ENCODE results near the gene UBR4.
A peak's percentile ranks its signal among the peaks of the same experiment; 100 is the strongest.

Gene UBR4

DNA sequence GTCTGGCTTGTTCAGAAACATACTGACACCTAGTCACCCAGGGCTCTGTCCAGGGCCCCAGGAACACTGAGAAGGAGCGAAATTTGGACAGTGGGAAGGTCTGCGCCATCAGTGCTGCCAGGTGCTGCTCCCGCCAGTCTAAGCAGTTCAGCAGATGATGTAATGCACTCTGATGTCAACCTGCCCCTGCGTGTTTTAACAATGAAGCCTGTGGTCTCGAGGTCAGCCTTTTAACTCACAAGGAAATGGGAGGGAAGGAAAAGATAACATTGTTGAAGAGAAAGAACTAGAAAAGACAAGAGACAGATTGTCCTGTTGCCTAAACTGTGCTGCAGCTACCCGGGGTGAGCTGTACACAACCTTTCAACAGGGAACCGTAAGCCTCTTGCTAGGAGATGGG, 127.0 kb downstream of the UBR4 start:
- TF ChIP-seq, protein P1, sequence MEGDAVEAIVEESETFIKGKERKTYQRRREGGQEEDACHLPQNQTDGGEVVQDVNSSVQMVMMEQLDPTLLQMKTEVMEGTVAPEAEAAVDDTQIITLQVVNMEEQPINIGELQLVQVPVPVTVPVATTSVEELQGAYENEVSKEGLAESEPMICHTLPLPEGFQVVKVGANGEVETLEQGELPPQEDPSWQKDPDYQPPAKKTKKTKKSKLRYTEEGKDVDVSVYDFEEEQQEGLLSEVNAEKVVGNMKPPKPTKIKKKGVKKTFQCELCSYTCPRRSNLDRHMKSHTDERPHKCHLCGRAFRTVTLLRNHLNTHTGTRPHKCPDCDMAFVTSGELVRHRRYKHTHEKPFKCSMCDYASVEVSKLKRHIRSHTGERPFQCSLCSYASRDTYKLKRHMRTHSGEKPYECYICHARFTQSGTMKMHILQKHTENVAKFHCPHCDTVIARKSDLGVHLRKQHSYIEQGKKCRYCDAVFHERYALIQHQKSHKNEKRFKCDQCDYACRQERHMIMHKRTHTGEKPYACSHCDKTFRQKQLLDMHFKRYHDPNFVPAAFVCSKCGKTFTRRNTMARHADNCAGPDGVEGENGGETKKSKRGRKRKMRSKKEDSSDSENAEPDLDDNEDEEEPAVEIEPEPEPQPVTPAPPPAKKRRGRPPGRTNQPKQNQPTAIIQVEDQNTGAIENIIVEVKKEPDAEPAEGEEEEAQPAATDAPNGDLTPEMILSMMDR (IDR thresholded peaks at IDR 0.05; ENCODE audit: low read depth, low read length), result no peak
- peak; percentile 81 to 90 for DNase-seq (ENCODE audit: low read depth in 2 of 2)
- H3K4me3 ChIP-seq (replicated peaks in 1 of 2; ENCODE audit: low read depth in 2 of 2, low read length in 2 of 2), result no peak overlapping the region

DNA sequence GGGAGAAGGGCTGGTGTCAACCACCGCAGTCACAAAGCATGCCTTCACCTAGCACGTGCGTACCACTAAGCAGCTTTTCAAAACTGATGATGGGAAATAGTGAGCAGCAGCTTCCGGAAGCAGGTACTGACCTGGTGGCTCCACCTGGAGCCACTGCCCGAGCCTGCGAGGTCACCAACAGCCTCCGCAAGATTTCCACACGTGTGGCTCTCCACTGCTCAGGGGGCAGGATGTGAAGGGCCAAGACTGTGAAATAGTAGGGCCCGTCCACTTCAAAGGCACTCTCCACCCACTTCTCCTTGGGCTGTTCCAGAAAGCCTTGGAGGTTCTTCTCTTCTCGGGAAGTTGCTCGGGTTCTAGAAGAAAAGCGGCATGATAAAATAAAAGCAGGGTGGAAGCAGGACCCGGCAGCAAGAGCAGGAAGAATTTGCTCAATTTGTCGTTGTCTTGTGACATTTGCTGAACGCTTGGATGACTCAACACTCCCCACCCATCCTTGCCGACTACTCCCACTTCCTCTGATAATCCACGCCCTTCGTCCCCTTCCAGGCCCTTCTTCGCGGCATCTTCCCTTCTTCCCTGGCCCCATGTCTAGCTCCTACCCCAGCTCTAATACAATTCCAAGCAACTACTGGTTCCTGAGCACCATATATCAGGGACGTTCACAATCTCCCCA, 128.7 kb downstream of the UBR4 start:
- DNase-seq (ENCODE audit: low read depth in 2 of 2), result peak; percentile 66 to 80
- TF ChIP-seq, protein P1 (IDR thresholded peaks at IDR 0.05; ENCODE audit: low read depth, low read length), result no peak
- H3K4me3 ChIP-seq (replicated peaks in 1 of 2; ENCODE audit: low read depth in 2 of 2, low read length in 2 of 2), result peak overlapping the region in 1 of 2 donors; percentile 2

DNA sequence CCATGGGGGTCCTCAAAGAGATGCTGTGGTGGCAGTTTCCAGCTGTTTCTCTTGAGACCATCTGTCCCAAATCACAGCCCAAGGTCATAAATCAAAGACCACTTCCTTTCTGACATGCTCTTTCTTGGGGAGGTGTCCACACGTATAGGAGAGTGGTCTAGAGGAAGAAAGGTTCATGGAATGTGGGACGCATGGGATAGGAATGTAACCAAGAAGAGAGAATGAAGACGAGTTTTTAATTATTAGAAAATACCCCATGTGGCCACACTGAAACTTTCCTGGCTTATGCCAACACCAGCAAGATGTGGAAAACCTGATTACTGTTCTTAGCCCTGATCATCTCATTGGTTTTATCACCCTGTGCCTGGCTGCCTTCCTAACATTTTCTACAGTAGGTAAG, 129.3 kb downstream of the UBR4 start:
- peak in 1 of 2 donors; percentile 34 for DNase-seq (ENCODE audit: low read depth in 2 of 2)
- H3K4me3 ChIP-seq (replicated peaks in 1 of 2; ENCODE audit: low read depth in 2 of 2, low read length in 2 of 2), result peak overlapping the region in 1 of 2 donors; percentile 2
- TF ChIP-seq, protein P1 (IDR thresholded peaks at IDR 0.05; ENCODE audit: low read depth, low read length), result no peak

DNA sequence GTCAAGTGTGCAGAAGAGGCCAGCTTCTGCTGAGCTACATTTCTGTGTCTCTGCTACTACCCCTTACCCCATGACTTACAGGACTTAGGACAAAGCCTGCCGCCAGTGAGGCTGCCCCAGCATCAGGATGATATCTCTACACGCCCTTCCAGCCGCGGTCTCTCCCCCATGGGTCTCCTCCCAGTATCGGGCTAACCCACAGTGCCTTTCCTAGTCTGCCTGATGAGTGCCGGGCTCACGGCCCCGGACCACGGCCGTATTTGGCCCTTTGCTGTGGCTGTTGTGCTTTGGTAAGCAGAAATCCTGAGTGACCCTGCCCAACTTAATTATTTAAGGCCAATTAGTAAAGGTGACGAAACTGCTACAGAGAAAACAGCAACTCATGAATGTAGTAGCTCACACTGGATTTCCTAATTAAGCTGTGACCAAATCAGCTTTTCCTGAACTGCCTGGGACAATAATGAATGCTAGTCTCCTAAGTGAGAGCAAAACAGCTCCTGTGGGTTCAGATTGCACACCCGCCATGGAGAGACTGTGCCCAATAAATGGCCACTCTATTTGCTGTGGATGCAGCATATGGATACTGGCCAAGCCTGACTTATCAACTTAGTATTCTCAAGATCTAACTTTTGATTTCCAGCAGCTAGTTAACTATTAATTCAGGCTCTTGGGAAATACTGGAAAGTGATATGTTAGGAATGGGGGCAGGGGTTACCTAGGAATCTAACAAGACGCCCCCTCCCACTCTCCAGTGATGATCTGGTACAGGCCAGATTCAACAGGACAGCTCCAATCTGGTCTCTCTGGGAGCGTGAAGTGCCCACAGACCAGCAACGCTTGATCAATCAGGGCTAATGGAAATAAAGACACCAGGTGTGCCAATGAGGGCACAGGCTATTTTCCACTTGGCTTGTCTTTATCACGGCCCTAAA, 130.3 kb downstream of the UBR4 start:
- DNase-seq (ENCODE audit: low read depth in 2 of 2), result no peak
- H3K4me3 ChIP-seq (replicated peaks in 1 of 2; ENCODE audit: low read depth in 2 of 2, low read length in 2 of 2), result no peak overlapping the region
- TF ChIP-seq, protein P1 (IDR thresholded peaks at IDR 0.05; ENCODE audit: low read depth, low read length), result no peak

DNA sequence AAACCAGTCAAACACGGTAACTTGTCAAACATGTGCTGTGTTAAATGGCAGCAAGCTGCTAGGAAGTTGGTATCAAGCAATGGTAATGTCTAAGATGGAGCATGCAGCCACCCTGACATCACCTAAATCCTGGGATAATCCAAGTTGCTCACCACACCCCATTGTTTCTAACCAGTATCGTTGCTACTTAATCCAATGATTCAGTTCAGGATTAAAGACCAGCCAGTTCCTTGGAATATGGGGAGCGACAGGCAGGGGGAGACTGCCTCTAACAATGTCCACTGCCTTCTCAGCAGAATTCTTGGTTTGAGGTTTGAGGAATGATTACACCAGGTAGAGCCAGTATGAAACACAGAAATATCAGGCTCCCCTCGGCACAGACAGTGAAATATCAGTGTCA, 131.5 kb downstream of the UBR4 start:
- H3K4me3 ChIP-seq (replicated peaks in 1 of 2; ENCODE audit: low read depth in 2 of 2, low read length in 2 of 2), result no peak overlapping the region
- no peak for DNase-seq (ENCODE audit: low read depth in 2 of 2)
- TF ChIP-seq, protein P1 (IDR thresholded peaks at IDR 0.05; ENCODE audit: low read depth, low read length), result no peak

DNA sequence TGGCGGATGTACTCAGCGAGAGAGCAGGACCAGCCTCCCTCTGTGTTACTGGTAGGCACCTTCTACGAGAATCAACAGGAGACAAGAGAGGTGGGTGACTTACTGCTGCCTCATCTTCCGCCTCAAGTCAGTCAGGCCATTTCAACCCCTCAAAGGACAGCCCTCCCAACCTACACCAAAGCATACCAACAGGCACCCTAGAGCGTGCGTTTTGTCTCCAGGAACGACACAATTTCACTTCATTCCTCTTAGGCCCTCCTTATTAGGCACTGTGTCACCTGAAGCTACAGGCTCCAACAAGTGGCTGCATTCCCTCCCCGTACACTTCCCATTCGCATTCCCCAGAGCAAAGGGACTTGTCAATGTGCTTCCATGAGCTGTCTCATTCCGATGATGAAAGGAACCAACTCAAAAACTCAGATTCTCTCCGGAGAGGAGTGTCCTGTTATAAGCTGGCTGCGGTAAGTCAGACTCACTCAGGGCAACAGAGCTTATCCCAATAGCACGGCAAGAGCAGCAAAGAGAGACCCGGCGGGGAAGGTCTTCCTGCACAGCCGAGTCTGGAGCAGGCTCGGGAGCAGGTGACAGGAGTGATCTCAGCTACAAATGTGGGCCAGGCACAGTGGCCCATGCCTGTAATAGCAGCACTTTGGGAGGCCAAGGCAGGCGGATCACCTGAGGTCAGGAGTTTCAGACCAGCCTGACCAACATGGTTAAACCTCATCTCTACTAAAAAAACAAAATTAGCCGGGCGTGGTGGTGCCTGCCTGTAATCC, 133.0 kb downstream of the UBR4 start:
- no peak overlapping the region for H3K4me3 ChIP-seq (replicated peaks in 1 of 2; ENCODE audit: low read depth in 2 of 2, low read length in 2 of 2)
- no peak for DNase-seq (ENCODE audit: low read depth in 2 of 2)
- TF ChIP-seq, protein P1 (IDR thresholded peaks at IDR 0.05; ENCODE audit: low read depth, low read length), result no peak

Measured in cardiac fibroblast (primary cell).